HG02852 (cell line): ENCODE results near the gene SMIM21.

Source experiments
- ATAC-seq: cut with Tn5 transposase; IDR thresholded peaks from one replicate; pipeline ENCODE4 v1.9.1; 2021; ENCODE audit warnings: mild to moderate bottlenecking, moderate library complexity; ENCODE audit not compliant: unreplicated experiment

The SMIM21 gene

GRCh38 chr18:75427603-75428002 is at the start of gene SMIM21:
SMIM21 (minus strand) TSS chr18:75427703; CDS start chr18:75427563, 140 bp downstream.
- ATAC-seq, result no peak

- ATAC-seq, result no peak
Observed at GRCh38 chr18:75475228-75475627, 47.7 kb upstream of the SMIM21 start.

- ATAC-seq, result no peak
Observed at GRCh38 chr18:75474332-75474731, 46.8 kb upstream of the SMIM21 start.

- no peak for ATAC-seq
Observed at GRCh38 chr18:75473316-75473715, 45.8 kb upstream of the SMIM21 start.

GRCh38 chr18:75472906-75473305 is 45.4 kb upstream of the SMIM21 start:
- no peak for ATAC-seq

GRCh38 chr18:75472396-75472795 is 44.9 kb upstream of the SMIM21 start:
- ATAC-seq, result no peak

- no peak for ATAC-seq
Observed at GRCh38 chr18:75471850-75472249, 44.3 kb upstream of the SMIM21 start.

- ATAC-seq, result no peak
Observed at GRCh38 chr18:75467851-75468250, 40.3 kb upstream of the SMIM21 start.

GRCh38 chr18:75467281-75467795 is 39.8 kb upstream of the SMIM21 start:
- ATAC-seq, result no peak

GRCh38 chr18:75464356-75464755 is 36.9 kb upstream of the SMIM21 start:
- ATAC-seq, result no peak

GRCh38 chr18:75462178-75462832 is 34.8 kb upstream of the SMIM21 start:
- ATAC-seq, result no peak

- ATAC-seq, result no peak
Observed at GRCh38 chr18:75456199-75456631, 28.7 kb upstream of the SMIM21 start.

- ATAC-seq, result no peak
Observed at GRCh38 chr18:75455249-75456198, 28.0 kb upstream of the SMIM21 start.

- no peak for ATAC-seq
Observed at GRCh38 chr18:75454022-75454795, 26.7 kb upstream of the SMIM21 start.

- no peak for ATAC-seq
Observed at GRCh38 chr18:75450906-75451305, 23.4 kb upstream of the SMIM21 start.

- no peak for ATAC-seq
Observed at GRCh38 chr18:75441896-75442295, 14.4 kb upstream of the SMIM21 start.

- no peak for ATAC-seq
Observed at GRCh38 chr18:75439348-75439747, 11.8 kb upstream of the SMIM21 start.

GRCh38 chr18:75438891-75439290 is 11.4 kb upstream of the SMIM21 start:
- no peak for ATAC-seq

GRCh38 chr18:75437979-75438378 is 10.5 kb upstream of the SMIM21 start:
- ATAC-seq, result no peak

GRCh38 chr18:75433098-75433497 is 5.6 kb upstream of the SMIM21 start:
- no peak for ATAC-seq

GRCh38 chr18:75429975-75430374 is 2.5 kb upstream of the SMIM21 start:
- ATAC-seq, result no peak
